ENCODE data around the gene NOTCH2. TPM values are rescaled to one million over a fixed set of nuclear protein-coding genes. Genes with fewer than 3 reads are reported as not detected.

Gene NOTCH2
- total and polyA plus RNA-seq, 9 of the 15 experiments (the other 6 are each of a cell fraction or from before 2014, with no cell fraction given): 0.04 to 1.2 (median 0.28) TPM; not detected in 1

- TF ChIP-seq CTCF (IDR thresholded peaks at IDR 0.05 in 2 of 3, conservative IDR thresholded peaks at IDR 0.05 in 1 of 3; ENCODE audit: insufficient read depth in 2 of 3, low read depth in 1 of 3, low read length in 3 of 3) (peak; percentile 85 to 95 (median 92)), HCFC1 (IDR thresholded peaks at IDR 0.05; ENCODE audit: low read depth, low read length) (0 out of 2 replicates have a peak, but pooled peaks have one; percentile 14), SFPQ (IDR thresholded peaks at IDR 0.05; ENCODE audit: low read depth, low read length) (no peak), ATF1 (CRISPR knock-in tag; IDR thresholded peaks at IDR 0.05) (no peak), ATF1 (tag; IDR thresholded peaks at IDR 0.05) (peak; percentile 50), CTBP1 (IDR thresholded peaks at IDR 0.05; ENCODE audit: borderline replicate concordance) (peak; percentile 50; the same call in 1 of the 2 replicates), RBFOX2 (IDR thresholded peaks at IDR 0.05; ENCODE audit: low read depth, low read length) (no peak), TEAD4 (IDR thresholded peaks at IDR 0.05; ENCODE audit: low read length) (no peak), TEAD4 (CRISPR knock-in tag; IDR thresholded peaks at IDR 0.05; ENCODE audit: borderline replicate concordance) (no peak), ID3 (CRISPR knock-in tag; IDR thresholded peaks at IDR 0.05) (no peak), ID3 (tag; IDR thresholded peaks at IDR 0.05) (no peak), MAFG (tag; conservative IDR thresholded peaks at IDR 0.05) (peak; percentile 63), STAG1 (CRISPR knock-in tag; IDR thresholded peaks at IDR 0.05; ENCODE audit: borderline replicate concordance) (peak; percentile 45; the same call in 1 of the 2 replicates)
Observed at GRCh38 chr1:119968068-119968492, 101.4 kb downstream of the NOTCH2 start (continued).

All from K562 (cell line).